VCaP (cell line): ENCODE results near the gene PARD3B.
A peak's percentile ranks its signal among the peaks of the same experiment; 100 is the strongest.

Experiments
- H3K27ac ChIP-seq: fragments of 450-650 bp; 2 replicates; pipeline ENCODE4 v1.5.1; 2017
- TF ChIP-seq, protein P1 (sequence below): fragments of 450-650 bp; conservative IDR thresholded peaks from 2 replicates; pipeline ENCODE4 v1.5.1; 2017; ENCODE audit warnings: mild to moderate bottlenecking, moderate library complexity

The PARD3B gene

DNA sequence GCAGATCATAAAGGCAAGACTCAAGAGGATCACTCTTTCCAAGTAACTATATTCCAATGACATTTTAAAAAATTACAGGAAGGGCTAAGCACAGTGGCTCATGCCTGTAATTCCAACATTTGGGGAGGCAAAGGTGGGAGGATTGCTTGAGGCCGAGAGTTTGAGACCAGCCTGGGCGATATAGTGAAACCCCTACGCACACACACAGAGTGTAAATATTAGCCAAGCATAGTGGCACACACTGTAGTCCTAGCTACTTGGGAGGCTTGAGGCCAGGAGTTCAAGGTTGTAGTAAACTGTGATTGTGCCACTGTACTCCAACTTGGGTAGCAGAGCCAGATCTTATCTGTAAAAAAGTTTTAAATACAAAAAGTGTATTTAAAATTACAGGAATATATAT lies 686.8 kb downstream of the PARD3B start:
- no peak overlapping the region for H3K27ac ChIP-seq
- TF ChIP-seq, protein P1, sequence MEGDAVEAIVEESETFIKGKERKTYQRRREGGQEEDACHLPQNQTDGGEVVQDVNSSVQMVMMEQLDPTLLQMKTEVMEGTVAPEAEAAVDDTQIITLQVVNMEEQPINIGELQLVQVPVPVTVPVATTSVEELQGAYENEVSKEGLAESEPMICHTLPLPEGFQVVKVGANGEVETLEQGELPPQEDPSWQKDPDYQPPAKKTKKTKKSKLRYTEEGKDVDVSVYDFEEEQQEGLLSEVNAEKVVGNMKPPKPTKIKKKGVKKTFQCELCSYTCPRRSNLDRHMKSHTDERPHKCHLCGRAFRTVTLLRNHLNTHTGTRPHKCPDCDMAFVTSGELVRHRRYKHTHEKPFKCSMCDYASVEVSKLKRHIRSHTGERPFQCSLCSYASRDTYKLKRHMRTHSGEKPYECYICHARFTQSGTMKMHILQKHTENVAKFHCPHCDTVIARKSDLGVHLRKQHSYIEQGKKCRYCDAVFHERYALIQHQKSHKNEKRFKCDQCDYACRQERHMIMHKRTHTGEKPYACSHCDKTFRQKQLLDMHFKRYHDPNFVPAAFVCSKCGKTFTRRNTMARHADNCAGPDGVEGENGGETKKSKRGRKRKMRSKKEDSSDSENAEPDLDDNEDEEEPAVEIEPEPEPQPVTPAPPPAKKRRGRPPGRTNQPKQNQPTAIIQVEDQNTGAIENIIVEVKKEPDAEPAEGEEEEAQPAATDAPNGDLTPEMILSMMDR = no peak

DNA sequence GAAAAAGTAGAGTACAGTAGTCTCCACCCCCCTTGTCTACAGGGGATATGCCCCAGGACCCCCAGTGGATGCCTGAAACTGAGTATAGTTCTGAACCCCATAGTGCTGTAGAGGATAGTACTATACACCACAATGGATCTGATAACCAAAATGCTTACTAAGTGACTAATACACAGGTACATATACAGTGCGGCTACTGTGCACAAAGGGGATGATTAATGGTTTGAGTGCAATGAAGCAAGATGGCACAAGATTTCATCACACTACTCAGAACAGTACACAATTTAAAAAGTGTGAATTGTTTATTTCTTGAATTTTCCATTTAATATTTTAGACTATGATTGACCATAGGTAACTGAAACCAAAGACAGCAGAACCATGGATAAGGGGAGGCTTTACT lies 690.2 kb downstream of the PARD3B start:
- no peak overlapping the region for H3K27ac ChIP-seq

DNA sequence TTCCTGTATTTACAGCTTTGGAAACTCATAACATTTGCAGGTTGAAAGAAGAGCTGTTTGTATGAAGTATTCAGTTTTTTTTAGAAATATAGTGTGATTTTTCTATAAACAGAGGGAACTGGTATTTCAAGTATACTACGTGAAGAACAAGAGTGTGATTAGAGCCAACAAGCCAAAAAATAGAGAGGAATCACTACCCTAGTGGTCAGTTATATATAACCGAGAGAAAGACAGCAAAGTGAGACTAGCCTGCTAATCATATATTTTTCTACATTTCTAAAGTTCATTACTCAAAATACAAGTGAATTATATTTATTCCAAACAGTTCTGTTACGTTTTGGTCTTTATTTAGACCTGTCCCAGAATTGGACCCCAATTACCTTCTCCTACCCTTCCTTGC lies 692.2 kb downstream of the PARD3B start:
- TF ChIP-seq, protein P1 = 0 out of 2 replicates have a peak, but pooled peaks have one; percentile 24

More for the DNA sequence above, 690.2 kb downstream of the PARD3B start:
- TF ChIP-seq, protein P1 = no peak

DNA sequence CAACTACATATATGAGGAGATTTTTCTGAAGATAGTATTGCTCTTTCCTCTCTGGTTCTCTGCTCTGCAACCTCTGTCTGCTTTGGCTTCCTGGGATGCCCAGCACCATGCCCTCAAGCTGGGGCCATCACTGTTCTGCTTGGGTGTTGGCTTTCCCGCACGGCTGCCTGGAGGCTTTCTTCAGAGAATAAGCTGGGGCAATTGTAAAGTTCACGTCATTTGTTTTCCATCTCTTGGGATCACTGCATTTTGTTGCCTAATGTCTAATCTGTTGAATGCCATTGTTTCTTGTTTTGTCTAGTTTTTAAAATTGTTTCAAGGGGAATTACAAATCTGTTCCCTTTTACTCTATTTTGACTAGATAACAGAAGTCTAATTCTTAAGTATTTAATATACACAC lies 699.7 kb downstream of the PARD3B start:
- TF ChIP-seq, protein P1 = no peak
- no peak overlapping the region for H3K27ac ChIP-seq

More for the DNA sequence above, 692.2 kb downstream of the PARD3B start:
- no peak overlapping the region for H3K27ac ChIP-seq

DNA sequence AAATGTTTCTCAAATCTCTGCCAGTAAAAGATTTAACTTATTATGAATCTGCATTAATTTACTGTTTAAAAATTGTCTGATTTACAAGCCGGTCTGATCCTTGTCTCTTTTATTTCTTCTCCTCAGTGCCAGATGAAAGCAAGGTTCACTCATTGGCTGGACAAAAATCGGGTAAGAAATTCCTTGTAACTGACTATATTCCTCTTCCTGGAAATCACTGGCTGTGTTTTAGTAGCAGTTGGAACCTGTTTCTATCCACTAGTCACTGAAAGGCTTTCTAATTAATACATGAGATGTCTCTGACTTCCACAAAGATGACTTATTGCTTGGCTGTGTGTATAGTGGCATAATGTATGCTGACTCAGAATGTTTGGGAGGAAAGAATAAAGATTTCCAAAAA lies 700.4 kb downstream of the PARD3B start:
- no peak overlapping the region for H3K27ac ChIP-seq
- TF ChIP-seq, protein P1 = no peak

DNA sequence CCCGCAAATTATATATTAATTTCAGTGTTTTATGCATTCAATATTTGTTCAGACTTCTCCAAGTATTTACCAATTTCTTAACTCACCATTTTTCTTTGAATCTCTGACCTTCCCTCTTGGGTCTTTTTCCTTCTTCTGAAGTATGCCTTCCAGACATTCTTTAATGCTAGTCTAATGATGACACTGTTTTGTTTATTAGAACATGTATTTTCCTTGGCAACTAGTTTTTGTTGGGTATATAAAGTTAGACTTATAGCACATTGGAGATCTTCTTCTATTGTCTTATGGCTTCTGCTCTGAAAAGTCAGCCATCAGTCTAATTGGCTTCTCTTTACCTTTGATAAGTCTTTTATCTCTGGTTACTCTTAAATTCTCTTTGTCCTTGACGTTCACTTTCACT lies 713.8 kb downstream of the PARD3B start:
- no peak overlapping the region for H3K27ac ChIP-seq
- TF ChIP-seq, protein P1 = no peak

DNA sequence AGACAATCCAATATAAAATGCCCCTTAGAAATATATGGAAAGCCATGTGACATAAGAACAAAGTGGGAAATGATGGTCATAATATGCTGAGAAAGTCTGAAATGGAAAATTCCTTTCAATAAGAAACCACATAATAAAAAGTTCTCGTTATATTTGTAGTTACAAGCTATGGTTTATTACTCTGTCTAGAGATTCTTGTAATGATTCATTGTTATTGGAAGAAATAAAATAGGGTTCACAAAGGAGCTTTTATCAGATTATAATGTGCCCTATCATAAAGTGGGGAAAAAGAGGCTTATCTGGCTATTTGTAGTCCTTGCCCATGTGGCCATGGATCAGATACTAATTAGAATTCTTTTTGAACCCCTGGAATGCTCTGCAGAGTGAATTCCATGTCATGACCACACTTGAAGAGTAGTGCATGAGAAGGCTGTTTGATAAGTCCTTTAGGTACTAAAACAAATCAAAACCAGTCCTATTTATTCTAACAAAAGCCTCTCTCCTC lies 716.3 kb downstream of the PARD3B start:
- TF ChIP-seq, protein P1 = no peak
- H3K27ac ChIP-seq = no peak overlapping the region
